ENCODE data around the gene NCOA3. TPM values are rescaled to one million over a fixed set of nuclear protein-coding genes. Genes with fewer than 3 reads are reported as not detected.

Gene NCOA3
- total and polyA plus RNA-seq, 2 experiments from 2014 or later, result 6.7 to 25.8 TPM

- H3K4me3 Mint-ChIP-seq, result 0 out of 3 replicates have a peak overlapping the region, but pooled peaks have one; percentile 22
- H3K27ac ChIP-seq (ENCODE audit: low read depth), result no peak overlapping the region
Observed at GRCh38 chr20:47574616-47575364, 73.1 kb downstream of the NCOA3 start.

DNA sequence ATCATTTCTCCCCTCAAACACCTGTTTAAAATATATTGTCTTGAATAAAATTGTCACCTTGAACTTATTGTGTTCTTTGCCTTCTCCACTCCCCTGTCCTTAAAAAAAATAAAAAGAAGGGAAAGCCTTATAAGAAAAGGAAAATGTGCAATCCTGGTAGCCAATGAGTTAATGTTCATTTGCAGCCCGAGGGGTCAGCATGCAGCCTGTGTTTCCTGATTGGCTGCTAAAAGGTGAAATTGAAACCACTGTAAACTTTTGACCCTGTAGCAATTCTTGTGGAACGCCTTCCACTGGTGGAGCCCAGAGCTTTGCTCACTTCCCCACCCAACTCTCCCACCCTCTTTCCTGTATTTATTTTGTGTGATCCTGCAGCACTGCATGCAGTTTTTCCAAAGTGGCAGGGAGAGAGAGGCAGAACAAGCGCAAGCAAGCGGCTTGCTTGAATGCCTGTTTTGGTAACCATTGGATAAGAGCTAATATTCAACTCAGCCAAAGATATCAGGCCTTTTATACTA is 74.9 kb downstream of the NCOA3 start:
- peaks cover 2% of the 10 kb centered on the region for H3K27me3 Mint-ChIP-seq (ENCODE audit: insufficient read depth, low read depth, poor library complexity)
- Histone ChIP-seq H3K9me2 (ENCODE audit: insufficient read depth) (no peaks in the 10 kb centered on the region), H3K27me3 (ENCODE audit: insufficient read depth) (no peaks in the 10 kb centered on the region), H3K4me3 (no peak overlapping the region), H2AFZ (no peak overlapping the region), H4K20me1 (replicated peaks; ENCODE audit: insufficient read depth) (no peaks in the 10 kb centered on the region), H3F3A (replicated peaks; ENCODE audit: low read depth) (peaks cover 4% of the 10 kb centered on the region; the same call in 1 of the 2 replicates), H3K79me2 (replicated peaks; ENCODE audit: insufficient read depth) (peaks cover 93% of the 10 kb centered on the region), H3K36me3 (ENCODE audit: insufficient read depth) (0 out of 2 replicates have a peak, but pooled peaks cover 1% of the 10 kb centered on the region), H3K4me1 (ENCODE audit: insufficient read depth) (peaks cover 60% of the 10 kb centered on the region), H3K27ac (ENCODE audit: low read depth) (no peak overlapping the region), H3K4me2 (peak overlapping the region; percentile 58)
- H3K27ac Mint-ChIP-seq, result no peak overlapping the region
- DNase-seq (ENCODE audit: low spot score), result peak; percentile 54
- H3K4me1 Mint-ChIP-seq, result peaks cover 56% of the 10 kb centered on the region
- H3K4me3 Mint-ChIP-seq, result peak overlapping the region; percentile 13; the same call in 2 of the 3 replicates
- H3K36me3 Mint-ChIP-seq (ENCODE audit: low read depth), result peaks cover 13% of the 10 kb centered on the region
- H3K9me3 Mint-ChIP-seq, result peaks cover 10% of the 10 kb centered on the region
- ATAC-seq, result peak; percentile 73
- TF ChIP-seq ZNF114 (CRISPR knock-in tag; IDR thresholded peaks at IDR 0.05) (no peak), NANOG (IDR thresholded peaks at IDR 0.05; ENCODE audit: borderline replicate concordance) (no peak), ZNF331 (CRISPR knock-in tag; IDR thresholded peaks at IDR 0.05; ENCODE audit: low read depth) (no peak)
- TF ChIP-seq, protein P1, sequence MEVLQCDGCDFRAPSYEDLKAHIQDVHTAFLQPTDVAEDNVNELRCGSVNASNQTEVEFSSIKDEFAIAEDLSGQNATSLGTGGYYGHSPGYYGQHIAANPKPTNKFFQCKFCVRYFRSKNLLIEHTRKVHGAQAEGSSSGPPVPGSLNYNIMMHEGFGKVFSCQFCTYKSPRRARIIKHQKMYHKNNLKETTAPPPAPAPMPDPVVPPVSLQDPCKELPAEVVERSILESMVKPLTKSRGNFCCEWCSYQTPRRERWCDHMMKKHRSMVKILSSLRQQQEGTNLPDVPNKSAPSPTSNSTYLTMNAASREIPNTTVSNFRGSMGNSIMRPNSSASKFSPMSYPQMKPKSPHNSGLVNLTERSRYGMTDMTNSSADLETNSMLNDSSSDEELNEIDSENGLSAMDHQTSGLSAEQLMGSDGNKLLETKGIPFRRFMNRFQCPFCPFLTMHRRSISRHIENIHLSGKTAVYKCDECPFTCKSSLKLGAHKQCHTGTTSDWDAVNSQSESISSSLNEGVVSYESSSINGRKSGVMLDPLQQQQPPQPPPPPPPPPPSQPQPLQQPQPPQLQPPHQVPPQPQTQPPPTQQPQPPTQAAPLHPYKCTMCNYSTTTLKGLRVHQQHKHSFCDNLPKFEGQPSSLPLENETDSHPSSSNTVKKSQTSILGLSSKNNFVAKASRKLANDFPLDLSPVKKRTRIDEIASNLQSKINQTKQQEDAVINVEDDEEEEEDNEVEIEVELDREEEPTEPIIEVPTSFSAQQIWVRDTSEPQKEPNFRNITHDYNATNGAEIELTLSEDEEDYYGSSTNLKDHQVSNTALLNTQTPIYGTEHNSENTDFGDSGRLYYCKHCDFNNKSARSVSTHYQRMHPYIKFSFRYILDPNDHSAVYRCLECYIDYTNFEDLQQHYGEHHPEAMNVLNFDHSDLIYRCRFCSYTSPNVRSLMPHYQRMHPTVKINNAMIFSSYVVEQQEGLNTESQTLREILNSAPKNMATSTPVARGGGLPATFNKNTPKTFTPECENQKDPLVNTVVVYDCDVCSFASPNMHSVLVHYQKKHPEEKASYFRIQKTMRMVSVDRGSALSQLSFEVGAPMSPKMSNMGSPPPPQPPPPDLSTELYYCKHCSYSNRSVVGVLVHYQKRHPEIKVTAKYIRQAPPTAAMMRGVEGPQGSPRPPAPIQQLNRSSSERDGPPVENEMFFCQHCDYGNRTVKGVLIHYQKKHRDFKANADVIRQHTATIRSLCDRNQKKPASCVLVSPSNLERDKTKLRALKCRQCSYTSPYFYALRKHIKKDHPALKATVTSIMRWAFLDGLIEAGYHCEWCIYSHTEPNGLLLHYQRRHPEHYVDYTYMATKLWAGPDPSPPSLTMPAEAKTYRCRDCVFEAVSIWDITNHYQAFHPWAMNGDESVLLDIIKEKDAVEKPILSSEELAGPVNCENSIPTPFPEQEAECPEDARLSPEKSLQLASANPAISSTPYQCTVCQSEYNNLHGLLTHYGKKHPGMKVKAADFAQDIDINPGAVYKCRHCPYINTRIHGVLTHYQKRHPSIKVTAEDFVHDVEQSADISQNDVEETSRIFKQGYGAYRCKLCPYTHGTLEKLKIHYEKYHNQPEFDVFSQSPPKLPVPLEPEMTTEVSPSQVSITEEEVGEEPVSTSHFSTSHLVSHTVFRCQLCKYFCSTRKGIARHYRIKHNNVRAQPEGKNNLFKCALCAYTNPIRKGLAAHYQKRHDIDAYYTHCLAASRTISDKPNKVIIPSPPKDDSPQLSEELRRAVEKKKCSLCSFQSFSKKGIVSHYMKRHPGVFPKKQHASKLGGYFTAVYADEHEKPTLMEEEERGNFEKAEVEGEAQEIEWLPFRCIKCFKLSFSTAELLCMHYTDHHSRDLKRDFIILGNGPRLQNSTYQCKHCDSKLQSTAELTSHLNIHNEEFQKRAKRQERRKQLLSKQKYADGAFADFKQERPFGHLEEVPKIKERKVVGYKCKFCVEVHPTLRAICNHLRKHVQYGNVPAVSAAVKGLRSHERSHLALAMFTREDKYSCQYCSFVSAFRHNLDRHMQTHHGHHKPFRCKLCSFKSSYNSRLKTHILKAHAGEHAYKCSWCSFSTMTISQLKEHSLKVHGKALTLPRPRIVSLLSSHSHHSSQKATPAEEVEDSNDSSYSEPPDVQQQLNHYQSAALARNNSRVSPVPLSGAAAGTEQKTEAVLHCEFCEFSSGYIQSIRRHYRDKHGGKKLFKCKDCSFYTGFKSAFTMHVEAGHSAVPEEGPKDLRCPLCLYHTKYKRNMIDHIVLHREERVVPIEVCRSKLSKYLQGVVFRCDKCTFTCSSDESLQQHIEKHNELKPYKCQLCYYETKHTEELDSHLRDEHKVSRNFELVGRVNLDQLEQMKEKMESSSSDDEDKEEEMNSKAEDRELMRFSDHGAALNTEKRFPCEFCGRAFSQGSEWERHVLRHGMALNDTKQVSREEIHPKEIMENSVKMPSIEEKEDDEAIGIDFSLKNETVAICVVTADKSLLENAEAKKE (CRISPR knock-in tag; IDR thresholded peaks at IDR 0.05), result no peak

More at GRCh38 chr20:47574616-47575364, 73.1 kb downstream of the NCOA3 start:
- ATAC-seq (peak; percentile 22; the same call in 2 of the 3 replicates), DNase-seq (ENCODE audit: low spot score) (peak; percentile 13)
- Mint-ChIP-seq H3K9me3 (peaks cover 21% of the 10 kb centered on the region), H3K36me3 (ENCODE audit: low read depth) (peaks cover 30% of the 10 kb centered on the region), H3K27ac (no peak overlapping the region; the same call in 1 of the 2 replicates), H3K27me3 (ENCODE audit: insufficient read depth, low read depth, poor library complexity) (peaks cover 2% of the 10 kb centered on the region), H3K4me1 (peaks cover 48% of the 10 kb centered on the region)
- Histone ChIP-seq H3K4me1 (ENCODE audit: insufficient read depth) (peaks cover 48% of the 10 kb centered on the region), H4K20me1 (replicated peaks; ENCODE audit: insufficient read depth) (no peaks in the 10 kb centered on the region), H3K4me2 (peak overlapping the region; percentile 53), H3K27me3 (ENCODE audit: insufficient read depth) (no peaks in the 10 kb centered on the region), H3K9me2 (ENCODE audit: insufficient read depth) (no peaks in the 10 kb centered on the region), H3F3A (replicated peaks; ENCODE audit: low read depth) (peaks cover 4% of the 10 kb centered on the region; the same call in 1 of the 2 replicates), H3K4me3 (no peak overlapping the region), H3K79me2 (replicated peaks; ENCODE audit: insufficient read depth) (peaks cover 87% of the 10 kb centered on the region), H3K36me3 (ENCODE audit: insufficient read depth) (0 out of 2 replicates have a peak, but pooled peaks cover 4% of the 10 kb centered on the region), H2AFZ (no peak overlapping the region)
- TF ChIP-seq REST (IDR thresholded peaks at IDR 0.05; ENCODE audit: unreplicated experiment), result no peak
- no peak for TF ChIP-seq ZNF331 (CRISPR knock-in tag; IDR thresholded peaks at IDR 0.05; ENCODE audit: low read depth)
- TF ChIP-seq EZH2phosphoT487 (IDR thresholded peaks at IDR 0.05; ENCODE audit: unreplicated experiment), result no peak
- TF ChIP-seq ZNF114 (CRISPR knock-in tag; IDR thresholded peaks at IDR 0.05), result no peak

Measured in GM23338 (cell line).